A549 treated with CORT108297 at 1 μM for 4 hours (cell line): Measurements from ENCODE around the gene CDH20. TPM values are rescaled to one million over a fixed set of nuclear protein-coding genes. Genes with fewer than 3 reads are reported as not detected.

ENCODE experiments used
- total RNA-seq: library from RNA; stranded (reverse); fragments of 200-300 nt; extraction: Qiagen RNA extraction; gene quantifications from 5 replicates; pipeline ENCODE4 v1.2.3, GENCODE V29; 2022

The CDH20 gene
- not detected in 5 replicates for total RNA-seq

DNA sequence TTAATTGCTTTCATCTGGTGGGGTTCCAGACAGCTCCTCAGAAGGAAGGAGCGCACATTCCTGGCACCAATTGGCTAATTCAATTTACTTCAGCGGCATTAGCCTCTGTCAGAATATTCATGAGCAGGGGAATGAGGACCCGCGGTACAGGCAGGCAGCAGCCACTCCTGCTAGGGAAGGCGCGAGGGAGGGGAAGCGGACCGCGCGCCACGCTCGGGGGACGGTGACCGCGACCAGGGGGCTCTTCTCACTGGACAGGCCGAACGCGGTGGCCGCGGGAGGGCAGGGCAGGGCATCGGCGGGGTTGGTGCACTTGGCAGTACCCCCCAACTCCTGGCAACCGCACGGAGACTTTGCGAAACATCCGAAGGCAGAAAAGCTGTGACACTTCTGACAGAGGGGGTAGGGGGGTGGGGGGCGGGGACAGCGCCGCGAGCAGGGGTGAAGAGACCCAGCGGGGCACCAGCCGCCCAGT lies at the start of gene CDH20:
CDH20 (plus strand) TSS at position 160 of the 475 bp plus-strand sequence.

